Osteoblast (primary cell): Measurements from ENCODE around the gene SYNE1. TPM values are rescaled to one million over a fixed set of nuclear protein-coding genes. Genes with fewer than 3 reads are reported as not detected.

Experiments
- DNase-seq: peaks from one replicate; pipeline ENCODE4 v3.0.0; 2011; ENCODE audit warnings: low spot score, mixed read lengths; ENCODE audit not compliant: insufficient read length; ENCODE audit errors: missing footprints
- H2AFZ ChIP-seq: 2 replicates; pipeline ENCODE4 v1.6.0; 2011; ENCODE audit warnings: mild to moderate bottlenecking, low read length
- H3K27ac ChIP-seq: 2 replicates; pipeline ENCODE4 v1.5.1; 2011; ENCODE audit warnings: mild to moderate bottlenecking, low read depth, low read length, moderate library complexity
- H3K27me3 ChIP-seq: 2 replicates; pipeline ENCODE4 v1.6.0; 2012; ENCODE audit warnings: mild to moderate bottlenecking, control low read depth, inconsistent platforms, low read length, moderate library complexity; ENCODE audit not compliant: insufficient read depth
- H3K36me3 ChIP-seq: 2 replicates; pipeline ENCODE4 v1.5.1; 2011; ENCODE audit warnings: mild to moderate bottlenecking, low read length, control low read depth, moderate library complexity; ENCODE audit not compliant: insufficient read depth
- H3K4me1 ChIP-seq: 2 replicates; pipeline ENCODE4 v1.5.1; 2011; ENCODE audit warnings: mild to moderate bottlenecking, low read length, control low read depth, moderate library complexity; ENCODE audit not compliant: insufficient read depth
- H3K4me2 ChIP-seq: 2 replicates; pipeline ENCODE4 v1.6.0; 2011; ENCODE audit warnings: mild to moderate bottlenecking, low read length; ENCODE audit not compliant: insufficient read depth
- H3K4me3 ChIP-seq: fragments of 200-600 bp; sonication (generic); 3 replicates; pipeline ENCODE4 v1.5.1; 2012; ENCODE audit warnings: mild to moderate bottlenecking, low read length, inconsistent platforms; ENCODE audit not compliant: insufficient read depth
- H3K79me2 ChIP-seq: 2 replicates; pipeline ENCODE4 v1.6.0; 2012; ENCODE audit warnings: mild to moderate bottlenecking, low read length, control low read depth, inconsistent platforms; ENCODE audit not compliant: insufficient read depth
- H3K9me3 ChIP-seq: 2 replicates; pipeline ENCODE4 v1.5.1; 2011; ENCODE audit warnings: low read depth, low read length, control low read depth
- H4K20me1 ChIP-seq: 2 replicates; pipeline ENCODE4 v1.6.0; 2012; ENCODE audit warnings: mild to moderate bottlenecking, low read length, control low read depth; ENCODE audit not compliant: insufficient read depth
- CTCF ChIP-seq: IDR thresholded peaks from 2 replicates; pipeline ENCODE4 v1.5.1; 2011; ENCODE audit warnings: mild to moderate bottlenecking, low read depth, low read length, moderate library complexity; ENCODE audit errors: extremely low read depth
- total RNA-seq: library from RNA; depleted of rRNA; stranded (reverse); fragments of >200 nt; gene quantifications from 2 replicates; pipeline ENCODE4 v1.2.3, GENCODE V29; 2012

SYNE1 gene
- total RNA-seq, 1 donor: 240 TPM

DNA sequence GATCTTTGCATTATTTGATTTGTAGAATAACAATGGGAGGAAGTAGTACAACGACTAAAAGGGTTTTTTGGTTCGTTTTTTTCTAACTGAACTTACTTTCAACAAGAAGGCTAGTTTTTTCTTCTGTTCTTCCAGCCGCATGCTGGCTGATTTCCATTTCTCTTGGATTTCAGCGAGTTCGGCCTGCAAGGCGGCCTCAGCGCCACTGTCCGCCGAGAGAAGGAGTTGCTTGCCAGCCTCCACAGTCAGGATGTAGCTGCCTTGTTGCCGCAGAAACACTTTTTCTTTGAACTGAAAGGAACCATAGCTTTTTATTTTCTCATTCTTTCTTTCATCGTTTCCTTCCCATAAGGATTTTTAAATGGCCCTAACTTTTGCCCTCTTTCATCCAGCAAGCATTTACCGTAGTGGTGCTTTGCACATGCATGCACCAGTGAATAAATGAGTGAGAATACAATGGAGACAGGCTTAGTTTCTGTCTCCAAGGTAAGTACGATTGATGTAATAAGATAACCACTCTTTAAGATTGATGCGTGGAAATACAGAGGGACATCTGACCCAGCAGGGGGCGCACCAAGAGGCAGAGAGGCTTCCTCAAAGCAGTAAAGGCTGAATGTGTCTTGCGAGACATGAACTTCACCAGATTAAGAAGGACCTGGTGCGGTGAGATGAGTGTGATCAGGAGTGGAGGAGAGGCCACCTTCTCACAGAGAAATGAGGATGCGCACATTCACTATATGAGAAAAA, 430.9 kb downstream of the SYNE1 start:
- Histone ChIP-seq H3K27ac (no peak overlapping the region), H3K27me3 (no peaks in the 10 kb centered on the region), H3K9me3 (no peaks in the 10 kb centered on the region), H3K4me2 (no peak overlapping the region), H3K79me2 (no peaks in the 10 kb centered on the region), H3K4me3 (no peak overlapping the region), H3K4me1 (peaks cover 2% of the 10 kb centered on the region), H2AFZ (no peak overlapping the region), H3K36me3 (peaks cover 50% of the 10 kb centered on the region), H4K20me1 (no peaks in the 10 kb centered on the region)
- no peak for DNase-seq
- TF ChIP-seq CTCF: peak; percentile 64

GRCh38 chr6:152204591-152204990, 432.6 kb downstream of the SYNE1 start:
- no peak for TF ChIP-seq CTCF
- peaks cover 59% of the 10 kb centered on the region for H3K36me3 ChIP-seq
- no peak overlapping the region for H3K27ac ChIP-seq
- no peak for DNase-seq
- H3K4me2 ChIP-seq: no peak overlapping the region
- H3K79me2 ChIP-seq: no peaks in the 10 kb centered on the region
- no peak overlapping the region for H2AFZ ChIP-seq
- peaks cover 2% of the 10 kb centered on the region for H3K4me1 ChIP-seq
- no peaks in the 10 kb centered on the region for H3K27me3 ChIP-seq
- H3K4me3 ChIP-seq: no peak overlapping the region
- H4K20me1 ChIP-seq: no peaks in the 10 kb centered on the region
- no peaks in the 10 kb centered on the region for H3K9me3 ChIP-seq

GRCh38 chr6:152201120-152201519, 436.0 kb downstream of the SYNE1 start:
- Histone ChIP-seq H3K4me2 (no peak overlapping the region), H2AFZ (no peak overlapping the region), H4K20me1 (no peaks in the 10 kb centered on the region), H3K27me3 (no peaks in the 10 kb centered on the region), H3K36me3 (peaks cover 47% of the 10 kb centered on the region), H3K79me2 (no peaks in the 10 kb centered on the region), H3K27ac (no peak overlapping the region), H3K9me3 (no peaks in the 10 kb centered on the region), H3K4me1 (peaks cover 2% of the 10 kb centered on the region), H3K4me3 (no peak overlapping the region)
- TF ChIP-seq CTCF: no peak
- DNase-seq: no peak

DNA sequence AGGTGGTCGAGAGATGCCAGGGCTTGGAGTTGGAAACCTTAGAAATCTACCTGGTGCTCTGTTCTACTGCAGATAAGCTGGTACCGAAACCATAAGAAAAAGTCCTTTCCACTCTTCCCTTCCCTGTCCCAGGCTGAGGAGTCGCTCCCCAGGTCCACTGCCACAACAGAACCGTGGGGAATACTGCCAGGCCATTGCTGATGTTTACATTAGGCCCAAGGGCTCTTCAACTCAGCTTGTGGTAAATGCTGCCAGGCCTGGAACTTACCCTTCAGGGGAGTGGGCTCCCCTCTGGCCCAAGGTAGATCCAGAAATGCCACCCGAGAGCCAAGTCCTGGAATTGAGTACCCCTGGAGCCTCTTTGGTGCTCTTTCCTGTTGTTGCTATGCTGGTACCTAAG, 441.3 kb downstream of the SYNE1 start:
- Histone ChIP-seq H3K4me3 (no peak overlapping the region), H4K20me1 (no peaks in the 10 kb centered on the region), H3K79me2 (no peaks in the 10 kb centered on the region), H3K27me3 (no peaks in the 10 kb centered on the region), H3K36me3 (peaks cover 31% of the 10 kb centered on the region), H3K27ac (no peak overlapping the region), H3K4me1 (no peaks in the 10 kb centered on the region), H3K4me2 (no peak overlapping the region), H3K9me3 (no peaks in the 10 kb centered on the region), H2AFZ (no peak overlapping the region)
- no peak for DNase-seq
- TF ChIP-seq CTCF: no peak
